HFFc6 (cell line): Measurements from ENCODE around the gene DIPK1C. TPM values are rescaled to one million over a fixed set of nuclear protein-coding genes. Genes with fewer than 3 reads are reported as not detected.

Experiments
- DNase-seq: peaks from one replicate; pipeline ENCODE4 v3.0.0-alpha.2; 2018
- H3K27ac Mint-ChIP-seq: 2 replicates; pipeline ENCODE4 v1.8.0; 2020; ENCODE audit warnings: mild to moderate bottlenecking, mixed read lengths
- H3K27me3 Mint-ChIP-seq: 2 replicates; pipeline ENCODE4 v1.8.0; 2021; ENCODE audit warnings: mild to moderate bottlenecking, moderate library complexity, mixed read lengths; ENCODE audit not compliant: insufficient read depth
- H3K36me3 Mint-ChIP-seq: 2 replicates; pipeline ENCODE4 v1.8.0; 2021; ENCODE audit warnings: low read depth, mixed read lengths
- H3K4me1 Mint-ChIP-seq: 2 replicates; pipeline ENCODE4 v1.8.0; 2020; ENCODE audit warnings: low read depth, mixed read lengths
- H3K4me3 Mint-ChIP-seq: 2 replicates; pipeline ENCODE4 v1.8.0; 2020; ENCODE audit warnings: mild to moderate bottlenecking, moderate library complexity, mixed read lengths
- H3K9me3 Mint-ChIP-seq: 2 replicates; pipeline ENCODE4 v1.8.0; 2020; ENCODE audit warnings: mild to moderate bottlenecking, mixed read lengths
- CTCF ChIP-seq: fragments of 200-600 bp; sonication (generic); IDR thresholded peaks from 2 replicates; pipeline ENCODE4 v1.5.0; 2021; ENCODE audit warnings: antibody characterized with exemption, mild to moderate bottlenecking
- total RNA-seq, 6 experiments: library from RNA; stranded (reverse); fragmentation: NEBNext Ultra II Directional; extraction: Animal tissue kit (Norgen Biotek cat#: 25700); gene quantifications; 2 replicates in 1 of 6; 3 replicates in 5 of 6; pipeline ENCODE4 v1.2.3, GENCODE V29; 2021

DIPK1C gene
- total RNA-seq, 6 experiments from 2014 or later = not detected

DNA sequence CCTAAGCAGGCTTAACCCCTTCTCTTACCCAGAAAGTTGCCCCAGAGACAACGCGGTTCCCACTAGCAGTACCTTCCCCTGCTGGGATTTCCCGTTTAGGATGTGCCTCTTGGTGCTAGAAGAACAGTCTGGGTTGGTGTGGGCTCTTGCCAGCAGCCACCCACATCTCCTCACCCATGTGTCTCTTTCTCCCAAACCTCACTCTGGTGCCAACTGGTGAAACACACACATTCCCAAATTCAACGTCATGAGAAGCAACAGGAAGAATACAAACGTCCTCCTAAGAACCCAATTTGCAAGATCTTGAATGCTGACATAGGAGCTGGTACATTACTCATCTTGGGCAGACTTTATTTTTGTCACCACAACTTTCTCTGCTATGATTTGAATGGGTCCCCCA lies 36.2 kb downstream of the DIPK1C start:
- Mint-ChIP-seq H3K36me3 (no peaks in the 10 kb centered on the region; the same call in 1 of the 2 replicates), H3K4me1 (no peaks in the 10 kb centered on the region), H3K9me3 (peaks cover 19% of the 10 kb centered on the region; the same call in 1 of the 2 replicates), H3K27ac (no peak overlapping the region), H3K27me3 (peaks cover 28% of the 10 kb centered on the region), H3K4me3 (no peak overlapping the region)
- TF ChIP-seq CTCF = no peak
- no peak for DNase-seq

- Mint-ChIP-seq H3K9me3 (peaks cover 14% of the 10 kb centered on the region; the same call in 1 of the 2 replicates), H3K4me1 (no peaks in the 10 kb centered on the region), H3K36me3 (no peaks in the 10 kb centered on the region; the same call in 1 of the 2 replicates), H3K27ac (no peak overlapping the region), H3K4me3 (no peak overlapping the region), H3K27me3 (peaks cover 29% of the 10 kb centered on the region)
- TF ChIP-seq CTCF = no peak
- no peak for DNase-seq
Observed at GRCh38 chr18:74420481-74420880, 36.6 kb downstream of the DIPK1C start.

- no peak overlapping the region for H3K4me3 Mint-ChIP-seq
- no peaks in the 10 kb centered on the region for H3K4me1 Mint-ChIP-seq
- DNase-seq = no peak
- TF ChIP-seq CTCF = no peak
- H3K36me3 Mint-ChIP-seq = no peaks in the 10 kb centered on the region; the same call in 1 of the 2 replicates
- no peak overlapping the region for H3K27ac Mint-ChIP-seq
- H3K9me3 Mint-ChIP-seq = peaks cover 9% of the 10 kb centered on the region; the same call in 1 of the 2 replicates
- H3K27me3 Mint-ChIP-seq = peaks cover 34% of the 10 kb centered on the region
Observed at GRCh38 chr18:74419761-74420160, 37.3 kb downstream of the DIPK1C start.

GRCh38 chr18:74418023-74418422 lies 39.1 kb downstream of the DIPK1C start:
- Mint-ChIP-seq H3K4me1 (no peaks in the 10 kb centered on the region), H3K27ac (no peak overlapping the region), H3K9me3 (no peaks in the 10 kb centered on the region; the same call in 1 of the 2 replicates), H3K27me3 (peaks cover 49% of the 10 kb centered on the region), H3K36me3 (no peaks in the 10 kb centered on the region), H3K4me3 (no peak overlapping the region)
- DNase-seq = no peak
- no peak for TF ChIP-seq CTCF

- no peak for TF ChIP-seq CTCF
- DNase-seq = no peak
- H3K36me3 Mint-ChIP-seq = no peaks in the 10 kb centered on the region
- H3K4me3 Mint-ChIP-seq = no peak overlapping the region
- no peaks in the 10 kb centered on the region for H3K4me1 Mint-ChIP-seq
- no peaks in the 10 kb centered on the region for H3K9me3 Mint-ChIP-seq
- H3K27me3 Mint-ChIP-seq = peaks cover 56% of the 10 kb centered on the region
- no peak overlapping the region for H3K27ac Mint-ChIP-seq
Observed at GRCh38 chr18:74416124-74416523, 41.0 kb downstream of the DIPK1C start.
